WERI-Rb-1 (cell line): ENCODE data around the gene MXD3.

ENCODE experiments used
- DNase-seq: peaks from one replicate; pipeline ENCODE4 v3.0.0-alpha.2; 2020
- H3K27ac ChIP-seq: fragments of 250-450 bp; sonication (Bioruptor Pico); 2 replicates; pipeline ENCODE4 v1.5.1; 2020; ENCODE audit warnings: mild to moderate bottlenecking, moderate library complexity
- H3K27me3 ChIP-seq: fragments of 250-450 bp; sonication (Bioruptor Pico); 2 replicates; pipeline ENCODE4 v1.5.1; 2021; ENCODE audit warnings: mild to moderate bottlenecking, low read depth, moderate library complexity; ENCODE audit not compliant: insufficient read depth, severe bottlenecking
- H3K36me3 ChIP-seq: fragments of 250-450 bp; sonication (Bioruptor Pico); 2 replicates; pipeline ENCODE4 v1.5.1; 2020; ENCODE audit warnings: mild to moderate bottlenecking, moderate library complexity
- H3K4me3 ChIP-seq: 2 replicates; pipeline ENCODE4 v1.5.1; 2011; ENCODE audit warnings: low read depth, mild to moderate bottlenecking, control low read depth, low read length
- H3K9me3 ChIP-seq: fragments of 250-450 bp; sonication (Bioruptor Pico); 2 replicates; pipeline ENCODE4 v1.5.1; 2021; ENCODE audit warnings: mild to moderate bottlenecking, moderate library complexity; ENCODE audit not compliant: severe bottlenecking
- TF ChIP-seq, protein P1 (sequence below): IDR thresholded peaks from 2 replicates; pipeline ENCODE4 v1.5.1; 2011; ENCODE audit warnings: low read depth, mild to moderate bottlenecking, control low read depth, inconsistent platforms, low read length

Gene MXD3

DNA sequence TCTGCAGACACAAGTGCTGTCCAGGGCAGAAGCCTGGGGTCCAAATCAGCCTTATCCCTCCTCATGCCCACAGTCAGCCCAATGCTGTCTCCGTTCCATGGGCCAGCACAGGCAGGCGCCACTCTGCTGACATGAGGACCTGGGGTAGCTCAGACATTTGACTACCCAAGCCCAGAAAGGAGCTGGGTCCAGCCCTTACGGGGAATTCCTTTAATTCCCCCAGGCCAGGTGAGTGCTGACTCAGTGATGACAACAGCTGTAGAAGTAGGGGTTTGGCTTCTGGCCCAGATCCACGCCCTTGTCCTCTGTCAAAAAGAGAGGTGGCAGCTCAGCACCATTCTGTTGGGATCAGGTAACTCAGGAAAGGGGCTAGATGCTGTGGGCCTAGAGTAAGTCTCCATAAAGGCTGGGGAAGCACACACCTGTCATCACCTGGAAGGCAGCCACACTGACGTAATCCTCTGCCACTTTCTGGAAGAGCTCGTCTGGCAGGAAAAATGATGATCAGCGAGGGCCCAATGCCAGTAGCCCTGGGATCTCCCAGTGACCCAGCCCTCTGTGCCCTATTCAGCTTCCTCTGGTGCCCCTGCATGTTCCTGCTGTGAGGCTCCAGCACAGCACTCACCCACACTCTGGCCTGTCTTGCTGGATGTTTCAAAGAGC lies 10.1 kb downstream of the MXD3 start:
- DNase-seq = no peak
- no peak overlapping the region for H3K27ac ChIP-seq
- no peaks in the 10 kb centered on the region for H3K9me3 ChIP-seq
- no peak overlapping the region for H3K4me3 ChIP-seq
- H3K27me3 ChIP-seq = no peaks in the 10 kb centered on the region
- TF ChIP-seq, protein P1, sequence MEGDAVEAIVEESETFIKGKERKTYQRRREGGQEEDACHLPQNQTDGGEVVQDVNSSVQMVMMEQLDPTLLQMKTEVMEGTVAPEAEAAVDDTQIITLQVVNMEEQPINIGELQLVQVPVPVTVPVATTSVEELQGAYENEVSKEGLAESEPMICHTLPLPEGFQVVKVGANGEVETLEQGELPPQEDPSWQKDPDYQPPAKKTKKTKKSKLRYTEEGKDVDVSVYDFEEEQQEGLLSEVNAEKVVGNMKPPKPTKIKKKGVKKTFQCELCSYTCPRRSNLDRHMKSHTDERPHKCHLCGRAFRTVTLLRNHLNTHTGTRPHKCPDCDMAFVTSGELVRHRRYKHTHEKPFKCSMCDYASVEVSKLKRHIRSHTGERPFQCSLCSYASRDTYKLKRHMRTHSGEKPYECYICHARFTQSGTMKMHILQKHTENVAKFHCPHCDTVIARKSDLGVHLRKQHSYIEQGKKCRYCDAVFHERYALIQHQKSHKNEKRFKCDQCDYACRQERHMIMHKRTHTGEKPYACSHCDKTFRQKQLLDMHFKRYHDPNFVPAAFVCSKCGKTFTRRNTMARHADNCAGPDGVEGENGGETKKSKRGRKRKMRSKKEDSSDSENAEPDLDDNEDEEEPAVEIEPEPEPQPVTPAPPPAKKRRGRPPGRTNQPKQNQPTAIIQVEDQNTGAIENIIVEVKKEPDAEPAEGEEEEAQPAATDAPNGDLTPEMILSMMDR = no peak
- H3K36me3 ChIP-seq = peaks cover 11% of the 10 kb centered on the region

DNA sequence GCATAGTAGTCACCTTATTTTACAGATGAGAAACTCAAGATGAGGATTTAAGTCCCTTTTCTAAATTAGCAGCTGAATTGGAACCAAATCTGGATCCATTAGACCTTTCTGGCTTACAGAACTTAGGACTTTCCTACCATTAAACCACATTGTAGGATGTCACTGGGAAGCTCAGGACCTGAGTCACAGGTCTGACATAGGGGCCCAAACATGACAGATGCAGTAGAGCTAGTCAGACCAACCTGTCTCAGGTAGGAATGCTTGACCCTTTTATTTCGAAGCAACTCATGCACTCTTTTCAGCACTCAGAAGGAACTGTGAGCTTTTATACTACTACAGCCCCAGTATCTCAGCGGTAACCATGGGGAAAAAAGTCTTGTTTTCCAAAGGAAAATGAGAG lies 10.7 kb downstream of the MXD3 start:
- Histone ChIP-seq H3K9me3 (no peaks in the 10 kb centered on the region), H3K36me3 (peaks cover 8% of the 10 kb centered on the region), H3K27ac (no peak overlapping the region), H3K27me3 (no peaks in the 10 kb centered on the region), H3K4me3 (no peak overlapping the region)
- no peak for DNase-seq
- TF ChIP-seq, protein P1 = no peak

DNA sequence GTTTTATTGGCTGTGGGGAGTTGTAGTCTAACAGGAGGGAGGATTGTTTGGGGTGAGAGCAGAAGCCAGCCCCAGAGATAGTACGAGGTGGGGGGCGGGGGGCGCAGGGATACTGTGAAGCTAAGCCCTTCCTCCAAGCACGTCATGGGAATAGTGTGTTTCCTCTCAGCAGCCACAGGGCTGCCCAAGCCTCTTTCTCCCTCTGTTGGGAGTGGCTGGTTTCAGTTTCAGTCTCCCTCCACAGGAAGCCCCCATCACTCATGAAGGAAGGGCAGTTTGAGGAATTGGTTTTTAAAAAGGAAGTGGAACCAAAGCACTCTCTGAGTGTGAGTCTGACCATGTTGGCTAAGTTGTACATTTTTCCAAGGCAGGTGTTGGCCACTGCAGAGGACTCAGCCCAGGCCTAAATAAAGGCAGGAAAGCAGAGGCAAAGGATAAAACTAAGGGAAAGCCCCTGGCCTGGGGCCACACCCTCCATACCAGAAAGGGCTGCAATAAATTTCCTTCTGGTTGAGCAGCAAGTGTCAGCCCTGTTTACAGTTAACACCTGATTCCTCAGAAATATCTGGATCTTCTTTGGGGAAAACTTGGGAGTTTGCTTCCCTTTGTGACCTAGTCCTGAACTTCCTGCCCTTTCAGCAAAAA lies 11.3 kb downstream of the MXD3 start:
- Histone ChIP-seq H3K4me3 (no peak overlapping the region), H3K27ac (no peak overlapping the region), H3K9me3 (no peaks in the 10 kb centered on the region), H3K36me3 (peaks cover 6% of the 10 kb centered on the region; the same call in 1 of the 2 replicates), H3K27me3 (no peaks in the 10 kb centered on the region)
- TF ChIP-seq, protein P1 = no peak
- no peak for DNase-seq

DNA sequence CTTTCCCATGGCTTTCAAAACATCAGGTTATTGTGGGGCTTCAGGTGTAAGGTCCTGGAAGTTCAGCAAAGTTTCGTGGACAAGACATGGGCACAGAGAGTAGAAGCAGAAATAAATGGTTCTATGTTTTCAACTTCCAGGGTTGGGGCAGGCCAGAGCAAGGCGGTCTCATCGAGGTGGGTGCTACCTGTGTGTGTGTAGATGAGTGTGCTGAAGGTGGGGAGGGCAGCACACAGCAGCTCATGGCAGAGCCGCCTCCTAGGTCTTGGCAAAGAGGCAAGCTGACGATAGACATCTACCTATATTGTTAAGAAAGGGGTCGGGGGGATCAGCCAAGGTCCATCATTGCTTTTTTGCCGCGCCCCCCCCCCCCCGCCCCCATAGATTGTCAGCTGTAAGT lies 12.0 kb downstream of the MXD3 start:
- Histone ChIP-seq H3K27ac (no peak overlapping the region), H3K9me3 (no peaks in the 10 kb centered on the region), H3K4me3 (no peak overlapping the region), H3K27me3 (no peaks in the 10 kb centered on the region), H3K36me3 (peaks cover 4% of the 10 kb centered on the region)
- TF ChIP-seq, protein P1 = no peak
- no peak for DNase-seq

DNA sequence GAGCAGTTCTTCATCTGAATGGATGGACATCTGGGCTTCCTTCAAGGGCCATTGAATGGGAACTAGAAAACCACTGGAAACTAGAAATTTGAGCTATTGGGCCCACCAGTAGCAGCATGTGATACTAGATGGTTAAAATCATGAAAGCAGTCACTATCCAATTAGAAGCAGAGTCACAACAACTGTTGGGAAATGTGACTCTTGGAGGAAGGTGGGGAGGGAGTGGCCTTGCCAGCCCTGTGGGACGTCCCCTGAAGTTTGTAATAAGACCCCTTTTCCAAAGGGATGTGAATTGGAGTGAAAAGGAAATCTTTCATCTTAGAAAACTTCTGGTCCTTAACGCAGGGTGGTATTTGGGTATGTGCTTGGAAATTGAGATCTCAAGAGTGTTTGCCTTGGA lies 13.8 kb downstream of the MXD3 start:
- no peak overlapping the region for H3K4me3 ChIP-seq

More for the DNA sequence above, 13.8 kb downstream of the MXD3 start:
- DNase-seq = no peak
- Histone ChIP-seq H3K9me3 (no peaks in the 10 kb centered on the region), H3K27me3 (no peaks in the 10 kb centered on the region), H3K27ac (no peak overlapping the region), H3K36me3 (peaks cover 16% of the 10 kb centered on the region)
- TF ChIP-seq, protein P1 = no peak
